Limb (tissue), 2 donors: ENCODE data around the gene SH3RF1.
"Not testable (repeated sequence)": the region's sequence is repeated elsewhere in the genome, so short reads cannot be mapped to it uniquely, and the experiment has no call there.

Source experiments
- DNase-seq, 2 donors: peaks; one replicate each; pipeline ENCODE4 v3.0.0-alpha.2; 2016; ENCODE audit errors: extremely low spot score in 2 of 2

SH3RF1 gene

GRCh38 chr4:169229571-169230028, 41.2 kb downstream of the SH3RF1 start:
- no peak for DNase-seq

- no peak for DNase-seq
These were observed 42.7 kb downstream of the SH3RF1 start for GRCh38 chr4:169228076-169228475.

- DNase-seq = no peak
These were observed 44.2 kb downstream of the SH3RF1 start for GRCh38 chr4:169226565-169226964.

- no peak for DNase-seq
These were observed 44.9 kb downstream of the SH3RF1 start for GRCh38 chr4:169225812-169226211.

GRCh38 chr4:169225058-169225751, 45.6 kb downstream of the SH3RF1 start:
- DNase-seq = no peak

GRCh38 chr4:169222761-169223160, 48.0 kb downstream of the SH3RF1 start:
- DNase-seq = no peak

- DNase-seq = no peak
These were observed 49.1 kb downstream of the SH3RF1 start for GRCh38 chr4:169221662-169222061.

- no peak for DNase-seq
These were observed 49.8 kb downstream of the SH3RF1 start for GRCh38 chr4:169220854-169221411.

- no peak for DNase-seq
These were observed 50.3 kb downstream of the SH3RF1 start for GRCh38 chr4:169220447-169220846.

- peak in 1 of 2 donors; percentile 44 for DNase-seq
These were observed 51.3 kb downstream of the SH3RF1 start for GRCh38 chr4:169219440-169219839.

GRCh38 chr4:169215656-169216055, 55.1 kb downstream of the SH3RF1 start:
- no peak for DNase-seq

- DNase-seq = no peak
These were observed 57.8 kb downstream of the SH3RF1 start for GRCh38 chr4:169212981-169213380.

- no peak for DNase-seq
These were observed 60.1 kb downstream of the SH3RF1 start for GRCh38 chr4:169210504-169211118.

- no peak for DNase-seq
These were observed 61.3 kb downstream of the SH3RF1 start for GRCh38 chr4:169209388-169209883.

GRCh38 chr4:169208516-169208915, 62.2 kb downstream of the SH3RF1 start:
- DNase-seq = no peak

- no peak for DNase-seq
These were observed 62.7 kb downstream of the SH3RF1 start for GRCh38 chr4:169208090-169208455.

- no peak for DNase-seq
These were observed 63.2 kb downstream of the SH3RF1 start for GRCh38 chr4:169207436-169208089.

GRCh38 chr4:169205744-169206080, 65.0 kb downstream of the SH3RF1 start:
- no peak for DNase-seq

- DNase-seq = no peak
These were observed 65.5 kb downstream of the SH3RF1 start for GRCh38 chr4:169205075-169205743.

GRCh38 chr4:169203891-169204290, 66.9 kb downstream of the SH3RF1 start:
- no peak for DNase-seq

GRCh38 chr4:169203278-169203677, 67.5 kb downstream of the SH3RF1 start:
- not testable (repeated sequence) for DNase-seq

- no peak for DNase-seq
These were observed 67.9 kb downstream of the SH3RF1 start for GRCh38 chr4:169202878-169203277.
